AG09319 (cell line): ENCODE measurements around the gene G2E3.
"Not testable (repeated sequence)": the region's sequence is repeated elsewhere in the genome, so short reads cannot be mapped to it uniquely, and the experiment has no call there.

Experiments
- DNase-seq: peaks from one replicate; pipeline ENCODE4 v3.0.0-alpha.2; 2010; ENCODE audit warnings: low read depth; ENCODE audit errors: extremely low read depth
- TF ChIP-seq, protein P1 (sequence below): IDR thresholded peaks from 2 replicates; pipeline ENCODE4 v1.5.1; 2011; ENCODE audit warnings: low read depth, mild to moderate bottlenecking, inconsistent platforms, low read length, moderate library complexity

G2E3 gene

GRCh38 chr14:30638926-30639325 lies 80.0 kb downstream of the G2E3 start:
- no peak for DNase-seq
- TF ChIP-seq, protein P1, sequence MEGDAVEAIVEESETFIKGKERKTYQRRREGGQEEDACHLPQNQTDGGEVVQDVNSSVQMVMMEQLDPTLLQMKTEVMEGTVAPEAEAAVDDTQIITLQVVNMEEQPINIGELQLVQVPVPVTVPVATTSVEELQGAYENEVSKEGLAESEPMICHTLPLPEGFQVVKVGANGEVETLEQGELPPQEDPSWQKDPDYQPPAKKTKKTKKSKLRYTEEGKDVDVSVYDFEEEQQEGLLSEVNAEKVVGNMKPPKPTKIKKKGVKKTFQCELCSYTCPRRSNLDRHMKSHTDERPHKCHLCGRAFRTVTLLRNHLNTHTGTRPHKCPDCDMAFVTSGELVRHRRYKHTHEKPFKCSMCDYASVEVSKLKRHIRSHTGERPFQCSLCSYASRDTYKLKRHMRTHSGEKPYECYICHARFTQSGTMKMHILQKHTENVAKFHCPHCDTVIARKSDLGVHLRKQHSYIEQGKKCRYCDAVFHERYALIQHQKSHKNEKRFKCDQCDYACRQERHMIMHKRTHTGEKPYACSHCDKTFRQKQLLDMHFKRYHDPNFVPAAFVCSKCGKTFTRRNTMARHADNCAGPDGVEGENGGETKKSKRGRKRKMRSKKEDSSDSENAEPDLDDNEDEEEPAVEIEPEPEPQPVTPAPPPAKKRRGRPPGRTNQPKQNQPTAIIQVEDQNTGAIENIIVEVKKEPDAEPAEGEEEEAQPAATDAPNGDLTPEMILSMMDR = no peak

- no peak for DNase-seq
- TF ChIP-seq, protein P1 = no peak
These were observed 82.2 kb downstream of the G2E3 start for GRCh38 chr14:30641207-30641606.

- not testable (repeated sequence) for DNase-seq
These were observed 85.5 kb downstream of the G2E3 start for GRCh38 chr14:30644462-30644861.

DNA sequence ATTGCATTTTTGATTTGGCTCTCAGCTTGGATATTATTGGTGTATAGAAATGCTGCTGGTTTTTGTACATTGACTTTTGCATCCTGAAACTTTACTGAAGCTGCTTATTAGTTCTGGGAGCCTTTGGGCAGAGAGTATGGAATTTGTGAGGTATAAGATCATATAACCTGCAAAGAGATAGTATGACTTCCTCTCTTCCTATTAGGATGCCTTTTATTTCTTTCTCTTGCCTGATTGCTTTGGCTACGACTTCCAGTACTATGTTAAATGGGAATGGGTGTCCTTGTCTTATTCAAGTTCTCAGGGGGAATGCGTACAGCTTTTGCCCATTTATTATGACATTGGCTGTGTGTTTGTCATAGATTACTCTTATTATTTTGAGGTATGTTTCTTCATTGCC lies 86.6 kb downstream of the G2E3 start:
- no peak for DNase-seq
- TF ChIP-seq, protein P1 = no peak

- DNase-seq = no peak
- TF ChIP-seq, protein P1 = no peak
These were observed 89.5 kb downstream of the G2E3 start for GRCh38 chr14:30648471-30648870.

DNA sequence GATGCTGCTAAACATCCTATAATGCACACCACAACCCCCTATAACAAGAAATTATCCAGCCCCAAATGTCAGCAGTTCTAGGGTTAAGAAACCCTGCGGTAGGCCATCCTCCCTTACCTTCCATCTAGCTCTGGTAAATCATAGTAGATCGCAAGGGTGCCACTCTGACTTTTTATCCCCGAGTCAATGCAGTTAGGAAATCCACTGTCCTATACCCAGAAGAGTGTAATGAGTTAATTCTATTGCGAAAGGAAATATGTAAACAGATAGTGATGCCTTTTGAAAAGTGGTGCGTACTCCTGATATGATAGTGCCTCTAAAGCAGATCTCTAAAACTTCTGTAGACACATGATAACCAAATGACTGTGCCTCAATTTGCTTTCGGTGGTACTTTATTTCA lies 93.0 kb downstream of the G2E3 start:
- no peak for DNase-seq
- TF ChIP-seq, protein P1 = no peak

DNA sequence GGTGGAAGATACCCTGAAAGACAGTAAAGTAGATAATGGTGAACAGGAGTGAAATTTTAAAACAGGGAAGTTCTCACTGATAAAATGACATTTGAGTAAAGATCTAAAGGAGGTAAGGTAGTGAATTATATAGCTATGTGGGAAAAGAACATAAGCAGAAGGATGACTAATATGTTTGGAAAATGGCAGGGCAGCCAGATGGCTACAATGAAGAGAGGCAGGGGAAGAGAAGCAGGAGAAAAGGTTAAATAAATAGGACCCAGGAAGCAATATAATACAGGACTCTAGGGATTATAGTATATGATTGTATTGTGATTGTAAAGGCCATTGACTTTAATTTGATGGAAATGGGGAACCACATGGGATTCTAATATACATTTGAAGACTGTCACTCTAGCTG lies 96.2 kb downstream of the G2E3 start:
- TF ChIP-seq, protein P1 = no peak
- DNase-seq = no peak

DNA sequence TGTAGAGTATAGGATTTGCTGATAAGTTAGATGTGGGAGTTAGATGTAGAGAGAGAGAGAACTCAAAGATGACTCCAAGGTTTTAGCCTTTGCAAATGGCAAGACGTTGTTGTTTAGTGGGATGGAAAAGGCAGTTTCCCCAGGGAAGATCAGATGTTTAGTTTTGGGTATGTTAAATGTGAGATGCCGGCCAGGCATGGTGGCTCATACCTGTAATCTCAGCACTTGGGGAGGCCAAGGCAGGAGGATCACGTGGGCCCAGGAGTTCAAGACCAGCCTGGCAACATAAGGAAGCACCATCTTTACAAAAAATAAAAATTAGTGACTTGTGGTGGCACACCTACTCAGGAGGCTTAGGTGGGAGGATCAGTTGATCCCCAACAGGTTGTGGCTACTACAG lies 96.7 kb downstream of the G2E3 start:
- TF ChIP-seq, protein P1 = no peak
- DNase-seq = no peak
